HG03520 (cell line): ENCODE results near the gene ANKRA2.
A peak's percentile ranks its signal among the peaks of the same experiment; 100 is the strongest.

Experiments used
- ATAC-seq: cut with Tn5 transposase; IDR thresholded peaks from one replicate; pipeline ENCODE4 v1.9.1; 2021; ENCODE audit warnings: mild to moderate bottlenecking, moderate library complexity; ENCODE audit not compliant: unreplicated experiment

ANKRA2 gene

DNA sequence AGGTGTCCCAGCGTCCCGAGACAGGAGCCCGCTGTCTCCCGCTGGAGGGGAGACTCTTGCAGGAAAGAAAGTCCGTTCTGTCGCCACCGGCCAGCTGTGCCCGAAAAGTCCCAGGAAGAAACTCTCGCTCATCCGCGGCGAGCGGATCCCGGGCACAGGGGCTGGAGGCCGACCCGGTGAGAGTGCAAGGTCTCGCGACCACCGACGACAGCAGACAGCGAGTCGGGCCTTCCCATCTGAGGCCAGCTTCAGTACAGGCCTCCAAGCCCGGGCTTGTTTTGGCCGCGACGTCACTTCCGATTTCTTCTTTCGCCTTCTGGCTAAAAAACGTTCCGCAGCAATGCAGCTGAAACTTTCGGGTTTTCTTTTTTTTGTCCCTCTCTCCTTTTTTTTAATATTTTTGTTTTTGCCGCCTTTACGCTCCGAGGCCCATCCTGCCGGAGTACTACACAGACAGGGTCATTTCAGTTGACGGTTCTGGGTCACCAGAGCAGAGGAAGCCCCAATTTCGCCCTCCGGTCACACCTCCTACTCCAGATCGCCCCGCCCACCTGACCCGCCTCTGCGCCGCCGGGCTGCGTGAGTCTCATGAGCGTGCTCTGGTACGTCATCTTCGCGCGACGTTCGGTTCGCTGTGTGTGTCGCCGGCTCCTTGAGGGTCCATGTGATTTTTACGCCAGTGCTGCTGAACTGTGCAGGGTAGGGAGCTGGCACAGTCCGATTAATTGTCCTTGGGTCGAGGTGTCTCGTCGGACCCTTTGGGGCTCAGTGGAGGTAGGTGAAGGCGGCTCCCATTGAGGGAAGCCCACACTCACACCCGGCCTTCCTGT lies at the start of gene ANKRA2, which contains the start of gene UTP15:
Gene ANKRA2 (minus strand): TSS at position 501 of the 830 bp plus-strand sequence. CDS start 2,758 bp downstream, outside the sequence.
Gene UTP15 (plus strand): TSS at position 605 of the 830 bp plus-strand sequence. CDS start 1,602 bp downstream, outside the sequence.
- ATAC-seq, result peak; percentile 87

DNA sequence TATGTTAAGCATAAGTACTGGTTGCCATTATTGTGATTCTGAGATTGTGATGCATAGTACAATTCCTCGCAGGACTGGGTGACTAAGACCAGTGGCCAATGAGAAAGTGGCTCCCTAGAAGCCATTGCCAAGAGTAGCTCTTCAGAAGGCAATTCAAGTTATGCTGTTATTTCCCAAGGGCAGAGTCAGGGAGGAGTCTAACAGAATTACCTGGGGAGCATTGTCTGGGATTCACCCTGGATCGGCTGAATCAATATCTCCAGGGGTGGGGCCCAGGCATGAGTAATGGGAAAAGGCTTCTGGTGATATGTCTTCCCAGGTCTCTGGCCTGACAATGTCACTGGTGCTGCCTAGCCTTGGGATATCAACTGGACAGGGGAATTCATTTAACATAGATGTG lies 49.6 kb upstream of the ANKRA2 start:
- no peak for ATAC-seq

GRCh38 chr5:73612799-73613198 lies 47.4 kb upstream of the ANKRA2 start:
- ATAC-seq, result no peak

- no peak for ATAC-seq
Observed at GRCh38 chr5:73607228-73607627, 41.8 kb upstream of the ANKRA2 start.

- no peak for ATAC-seq
Observed at GRCh38 chr5:73606206-73606753, 40.8 kb upstream of the ANKRA2 start.

DNA sequence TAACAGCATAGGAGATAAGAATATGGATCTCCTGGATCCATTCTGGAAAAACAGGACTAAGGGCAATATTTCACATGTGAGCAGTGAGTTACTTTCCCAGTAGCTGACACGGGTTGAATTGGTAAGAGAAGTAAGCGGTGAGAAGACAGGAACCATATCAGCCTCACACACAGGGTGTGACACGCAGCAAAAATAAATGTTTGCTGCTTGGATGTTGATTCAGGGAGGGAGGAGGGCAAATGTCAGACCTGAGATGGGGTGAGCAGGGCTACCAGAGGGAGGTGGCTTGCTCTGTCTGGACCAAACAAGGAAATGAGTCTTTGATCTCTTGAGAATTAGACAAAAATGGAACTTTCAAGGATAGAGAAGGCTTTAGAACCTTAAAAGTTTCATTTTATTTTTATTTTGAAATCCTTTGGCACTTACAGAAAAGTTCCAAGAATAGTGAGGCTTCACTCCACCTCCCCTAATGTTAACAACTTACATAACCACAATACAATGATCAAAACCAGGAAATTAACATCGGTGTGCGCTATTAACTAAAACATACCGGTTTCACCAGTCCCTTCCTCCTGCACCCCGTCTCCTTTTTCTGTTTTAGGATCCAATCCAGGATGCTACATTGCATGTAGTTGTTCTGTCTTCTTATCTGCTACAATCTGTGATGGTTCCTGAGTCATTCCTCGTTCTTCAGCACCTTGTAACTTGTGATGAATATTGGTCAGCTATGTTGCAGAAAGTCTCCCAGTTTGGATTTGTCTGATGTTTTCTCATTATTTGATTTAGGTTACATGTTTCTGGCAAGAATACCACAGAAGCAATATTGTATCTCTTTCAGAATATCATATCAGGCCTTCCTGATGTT lies 40.0 kb upstream of the ANKRA2 start:
- ATAC-seq, result no peak

- ATAC-seq, result no peak
Observed at GRCh38 chr5:73603998-73604397, 38.6 kb upstream of the ANKRA2 start.

DNA sequence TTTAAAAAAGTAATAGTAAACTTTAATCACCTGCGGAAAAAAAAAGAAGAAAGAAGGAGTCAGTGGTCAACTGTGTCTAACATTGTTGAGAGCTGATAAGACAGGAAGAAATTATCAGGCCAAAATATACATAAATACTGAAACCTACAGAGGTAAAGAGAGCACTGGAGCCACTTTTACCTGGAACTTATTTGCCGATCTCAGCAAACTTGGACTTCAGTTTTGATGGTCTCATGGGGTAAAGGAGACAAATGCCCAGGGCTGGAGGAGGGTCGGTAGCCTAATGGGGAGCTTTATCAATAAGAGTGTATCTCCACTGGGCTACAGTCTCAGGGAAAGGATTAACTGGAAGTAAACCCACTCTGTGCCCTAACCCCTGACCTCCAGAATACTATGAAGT lies 33.9 kb upstream of the ANKRA2 start:
- ATAC-seq, result no peak

- no peak for ATAC-seq
Observed at GRCh38 chr5:73596705-73597328, 31.4 kb upstream of the ANKRA2 start.

- ATAC-seq, result no peak
Observed at GRCh38 chr5:73592551-73592950, 27.1 kb upstream of the ANKRA2 start.

- ATAC-seq, result no peak
Observed at GRCh38 chr5:73591698-73592501, 26.5 kb upstream of the ANKRA2 start.

DNA sequence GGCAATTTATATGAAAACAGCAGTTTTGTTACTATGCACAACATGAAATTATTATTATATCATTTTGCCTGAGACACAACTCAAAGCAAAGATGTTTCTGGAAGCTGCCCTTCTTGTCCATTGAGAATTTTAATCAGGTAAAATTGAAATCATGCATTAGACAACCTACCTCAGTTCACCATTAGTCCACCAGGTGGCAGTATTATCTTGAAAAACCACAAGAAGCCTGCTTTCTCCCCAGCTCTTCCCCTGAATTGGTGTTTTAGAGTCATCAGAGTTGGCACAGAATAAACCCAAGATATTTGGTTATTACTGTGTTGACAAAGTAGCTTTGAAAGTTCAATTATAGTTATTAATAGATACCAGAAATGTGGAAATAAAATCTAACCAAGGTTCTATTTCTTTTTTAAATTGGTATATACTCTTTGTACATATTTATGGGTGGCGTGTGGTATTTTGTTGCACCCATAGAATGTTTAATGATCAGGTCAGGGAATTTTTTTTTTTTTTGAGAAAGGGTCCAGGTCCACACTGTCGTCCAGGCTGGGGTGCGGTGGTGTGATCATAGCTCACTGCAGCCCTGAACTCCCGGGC lies 25.8 kb upstream of the ANKRA2 start:
- no peak for ATAC-seq

DNA sequence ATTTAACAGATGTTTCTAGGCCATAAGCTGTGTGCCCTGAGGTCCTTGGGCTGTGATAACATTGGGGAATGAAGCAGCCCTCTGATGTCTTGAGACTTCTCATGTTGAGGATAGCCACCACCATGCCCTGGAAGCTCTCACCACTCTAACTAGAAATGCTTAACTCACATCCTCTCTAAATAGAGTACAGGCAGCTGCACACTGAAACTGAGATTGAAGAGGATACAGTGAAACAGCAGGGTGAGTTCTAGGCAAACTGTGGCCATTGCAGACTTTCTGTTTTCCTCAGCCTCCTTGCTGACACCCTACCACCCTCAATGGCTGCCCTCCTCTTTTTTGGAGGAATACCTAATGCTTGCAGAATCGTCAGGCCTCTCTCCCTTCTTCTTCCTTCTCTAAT lies 22.5 kb upstream of the ANKRA2 start:
- no peak for ATAC-seq

DNA sequence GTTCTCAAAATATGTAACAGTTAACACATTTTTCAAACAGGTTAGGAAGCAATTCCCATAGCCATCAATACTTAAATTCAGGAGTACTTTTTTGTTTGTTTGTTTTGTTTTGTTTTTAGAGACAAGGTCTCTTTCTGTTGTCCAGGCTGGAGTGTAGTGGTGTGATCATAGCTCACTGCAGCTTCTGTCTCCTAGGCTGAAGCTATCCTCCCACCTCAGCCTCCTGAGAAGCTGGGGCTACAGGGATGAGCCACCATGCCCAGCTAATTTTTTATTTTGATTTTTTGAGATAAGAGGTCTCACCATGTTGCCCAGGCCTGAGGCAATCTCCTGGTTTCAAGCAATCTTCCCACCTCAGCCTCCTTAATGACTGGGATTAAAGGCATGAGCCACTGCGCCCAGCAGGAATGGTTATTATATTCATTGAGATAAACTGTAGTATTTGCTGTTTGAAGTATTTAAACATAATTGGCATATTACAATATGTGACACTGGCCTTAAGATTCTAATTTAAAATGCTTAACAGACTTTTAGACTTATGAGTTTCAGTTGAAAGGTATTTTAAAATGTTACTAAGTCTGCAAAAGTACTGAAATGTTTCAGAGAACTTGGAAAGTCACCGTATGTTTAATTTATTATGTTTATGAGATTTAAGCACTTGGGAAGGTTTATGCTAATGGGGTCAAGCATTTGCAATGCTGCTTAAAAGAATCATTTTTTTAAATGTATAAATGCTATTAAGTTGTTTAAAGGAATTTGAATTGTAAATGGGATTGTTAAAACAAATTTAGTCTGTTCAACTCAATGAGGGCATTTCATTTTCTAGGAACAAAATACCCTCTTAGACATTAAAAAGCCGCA lies 17.1 kb upstream of the ANKRA2 start:
- ATAC-seq, result no peak

DNA sequence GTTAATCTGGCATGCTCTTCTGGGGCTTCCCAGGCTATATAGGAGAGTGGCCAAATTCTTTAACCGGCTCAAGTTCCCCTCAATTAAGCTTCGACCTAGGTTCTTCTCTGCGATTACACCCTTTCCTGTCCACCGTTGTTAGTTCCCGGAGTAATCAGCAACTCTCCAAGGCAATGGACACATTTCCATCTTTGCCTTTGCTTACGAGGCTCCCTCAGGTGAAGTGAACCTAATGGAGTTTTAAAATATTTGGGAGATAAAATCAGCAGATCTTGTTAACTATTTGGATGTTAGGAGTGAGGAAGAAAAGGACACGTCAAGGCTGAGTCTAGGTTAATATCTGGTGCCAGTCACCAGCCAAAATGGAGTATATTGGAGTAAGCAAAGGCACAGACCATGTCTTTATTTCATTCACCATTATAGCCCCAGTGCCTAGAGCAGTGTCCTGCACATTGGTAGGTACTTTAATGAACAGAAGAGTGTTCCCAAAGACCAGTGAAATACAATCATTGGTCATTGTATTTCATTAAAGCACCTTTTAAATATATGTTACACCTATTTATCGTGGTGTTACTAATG lies 619 bp upstream of the ANKRA2 start:
- no peak for ATAC-seq

GRCh38 chr5:73564675-73565074 lies 764 bp downstream of the ANKRA2 start:
- no peak for ATAC-seq

DNA sequence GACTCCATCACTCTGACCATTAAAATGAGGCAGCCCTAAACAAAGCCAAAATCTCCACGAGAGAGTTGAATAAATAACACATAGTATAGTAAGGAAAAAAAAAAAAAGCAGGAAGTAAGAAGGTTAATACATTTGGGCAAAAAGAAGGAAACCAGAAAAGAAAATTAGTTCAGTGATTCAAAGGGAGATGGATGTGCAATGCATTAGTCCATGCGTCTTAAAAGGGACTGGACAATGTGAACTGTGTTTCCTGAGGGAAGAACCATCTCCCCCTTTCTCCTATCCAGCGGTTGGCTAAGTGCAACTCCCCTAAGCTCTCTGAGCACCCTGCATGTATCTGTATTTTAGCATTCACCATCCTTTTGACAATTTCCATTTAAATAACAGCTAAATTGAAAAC lies 1.4 kb downstream of the ANKRA2 start:
- no peak for ATAC-seq

DNA sequence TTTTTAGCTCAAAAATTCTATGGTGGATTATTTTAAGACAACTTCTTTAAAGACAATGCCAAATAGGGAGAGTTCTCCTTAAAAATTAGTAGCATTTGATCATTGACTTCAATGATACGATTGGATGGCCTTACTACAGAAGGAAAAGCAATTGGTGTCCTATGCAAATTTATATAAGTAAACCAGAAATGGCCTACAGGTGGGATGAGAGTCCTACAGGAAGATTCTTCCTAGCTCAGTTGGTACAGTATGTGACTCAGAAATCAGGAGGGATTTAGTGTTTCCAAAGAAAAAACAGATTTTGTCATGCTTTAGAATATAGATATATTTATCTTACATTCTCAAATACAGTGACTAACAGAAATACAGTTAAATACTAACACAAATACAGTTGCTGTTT lies 6.5 kb downstream of the ANKRA2 start:
- no peak for ATAC-seq

DNA sequence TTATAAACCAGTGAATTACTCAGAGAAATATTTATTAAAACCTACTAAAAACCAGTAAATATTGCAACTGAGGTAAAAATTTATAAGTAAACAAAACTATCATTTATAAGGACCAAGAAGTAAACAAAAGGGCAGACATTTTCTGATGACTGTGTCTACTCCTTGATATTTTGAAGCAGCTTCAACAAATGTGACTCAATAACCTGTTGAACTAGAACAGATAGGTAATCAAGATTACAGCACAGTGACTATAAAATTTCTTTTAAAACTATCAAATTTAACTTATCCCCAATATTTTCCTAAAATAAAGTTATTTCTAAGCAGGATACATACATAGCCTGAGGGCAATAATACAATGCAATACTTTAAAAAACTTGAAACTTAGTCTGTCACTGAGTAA lies 12.8 kb downstream of the ANKRA2 start:
- no peak for ATAC-seq
